Uterus (tissue), 2 donors: ENCODE results near the gene CGN.

Source experiments
- CTCF ChIP-seq, 4 experiments: fragments of 200-600 bp in 2 of 4; fragments of 450-650 bp in 2 of 4; sonication (generic) in 2 of 4; IDR thresholded peaks; one replicate each; pipeline ENCODE4 v1.5.1; 2016 to 2019; ENCODE audit warnings: antibody characterized with exemption in 4 of 4, mild to moderate bottlenecking in 2 of 4, moderate library complexity in 1 of 4
- POLR2A ChIP-seq, 2 donors: fragments of 450-650 bp; IDR thresholded peaks; one replicate each; pipeline ENCODE4 v1.6.1; 2016; ENCODE audit warnings: antibody characterized with exemption in 2 of 2, mild to moderate bottlenecking in 1 of 2, moderate library complexity in 1 of 2

GRCh38 chr1:151540982-151541377 lies 29.8 kb downstream of the CGN start:
- TF ChIP-seq CTCF (IDR thresholded peaks at IDR 0.05) (no peak), POLR2A (IDR thresholded peaks at IDR 0.05) (no peak)
